Nephron progenitor cell (in vitro differentiated cells): ENCODE data around the gene POLRMT.

Experiments used
- DNase-seq: peaks from one replicate; pipeline ENCODE4 v3.0.0; 2021
- H3K27ac Mint-ChIP-seq: 2 replicates; pipeline ENCODE4 v1.8.0; 2021; ENCODE audit warnings: mild to moderate bottlenecking, moderate library complexity, mixed read lengths
- H3K27me3 Mint-ChIP-seq: 2 replicates; pipeline ENCODE4 v1.8.0; 2021; ENCODE audit warnings: mild to moderate bottlenecking, low read depth, mixed read lengths; ENCODE audit not compliant: poor library complexity
- H3K36me3 Mint-ChIP-seq: 2 replicates; pipeline ENCODE4 v1.8.0; 2021; ENCODE audit warnings: low read depth, mixed read lengths
- H3K4me1 Mint-ChIP-seq: 2 replicates; pipeline ENCODE4 v1.8.0; 2021; ENCODE audit warnings: mixed read lengths
- H3K4me3 Mint-ChIP-seq: 2 replicates; pipeline ENCODE4 v1.8.0; 2021; ENCODE audit warnings: mild to moderate bottlenecking, moderate library complexity, mixed read lengths
- H3K9me3 Mint-ChIP-seq: 2 replicates; pipeline ENCODE4 v1.8.0; 2021; ENCODE audit warnings: mild to moderate bottlenecking, moderate library complexity, mixed read lengths
- CTCF ChIP-seq: fragments of 200-600 bp; sonication (generic); IDR thresholded peaks from 2 replicates; pipeline ENCODE4 v1.5.0; 2021; ENCODE audit warnings: antibody characterized with exemption

Gene POLRMT

GRCh38 chr19:663682-664117, 30.4 kb upstream of the POLRMT start:
- Mint-ChIP-seq H3K4me1 (peaks cover 24% of the 10 kb centered on the region), H3K4me3 (peak overlapping the region; percentile 80), H3K9me3 (peaks cover 17% of the 10 kb centered on the region), H3K27ac (no peak overlapping the region), H3K27me3 (peaks cover 4% of the 10 kb centered on the region), H3K36me3 (no peaks in the 10 kb centered on the region)
- DNase-seq = no peak
- TF ChIP-seq CTCF = no peak

GRCh38 chr19:662962-663681, 29.8 kb upstream of the POLRMT start, which contains the start of gene RNF126:
TSS of gene RNF126 (minus strand) at chr19:663214. CDS start at chr19:663121, 93 bp downstream.
- H3K27ac Mint-ChIP-seq = no peak within 1 kb of the TSS
- TF ChIP-seq CTCF = no peak
- no peaks in the 10 kb centered on the region for H3K36me3 Mint-ChIP-seq
- DNase-seq = peak; percentile 90
- peak within 1 kb of the TSS; percentile 80 for H3K4me3 Mint-ChIP-seq
- peaks cover 11% of the 10 kb centered on the region for H3K9me3 Mint-ChIP-seq
- H3K4me1 Mint-ChIP-seq = peaks cover 24% of the 10 kb centered on the region
- peaks cover 4% of the 10 kb centered on the region for H3K27me3 Mint-ChIP-seq

GRCh38 chr19:662207-662961, 29.0 kb upstream of the POLRMT start:
- peak overlapping the region; percentile 79 for H3K4me3 Mint-ChIP-seq
- peaks cover 24% of the 10 kb centered on the region for H3K4me1 Mint-ChIP-seq
- H3K36me3 Mint-ChIP-seq = no peaks in the 10 kb centered on the region
- peak; percentile 46 for DNase-seq
- peaks cover 4% of the 10 kb centered on the region for H3K27me3 Mint-ChIP-seq
- no peak overlapping the region for H3K27ac Mint-ChIP-seq
- TF ChIP-seq CTCF = no peak
- peaks cover 8% of the 10 kb centered on the region for H3K9me3 Mint-ChIP-seq

- TF ChIP-seq CTCF = no peak
- H3K27ac Mint-ChIP-seq = no peak overlapping the region
- peaks cover 4% of the 10 kb centered on the region for H3K27me3 Mint-ChIP-seq
- peaks cover 3% of the 10 kb centered on the region for H3K9me3 Mint-ChIP-seq
- no peaks in the 10 kb centered on the region for H3K36me3 Mint-ChIP-seq
- no peak for DNase-seq
- peaks cover 24% of the 10 kb centered on the region for H3K4me1 Mint-ChIP-seq
- H3K4me3 Mint-ChIP-seq = peak overlapping the region; percentile 79
Measured at GRCh38 chr19:661427-662196, 28.3 kb upstream of the POLRMT start.

- Mint-ChIP-seq H3K36me3 (peaks cover 3% of the 10 kb centered on the region), H3K27ac (peak overlapping the region; percentile 36), H3K9me3 (no peaks in the 10 kb centered on the region), H3K27me3 (peaks cover 4% of the 10 kb centered on the region), H3K4me1 (peaks cover 28% of the 10 kb centered on the region), H3K4me3 (peak overlapping the region; percentile 79)
- DNase-seq = no peak
- no peak for TF ChIP-seq CTCF
Measured at GRCh38 chr19:660793-661426, 27.6 kb upstream of the POLRMT start.
